HG02943 (cell line): ENCODE data around the gene PIPOX.
"Not testable (repeated sequence)": the region's sequence is repeated elsewhere in the genome, so short reads cannot be mapped to it uniquely, and the experiment has no call there.

Source experiments
- ATAC-seq: cut with Tn5 transposase; IDR thresholded peaks from one replicate; pipeline ENCODE4 v1.9.1; 2021; ENCODE audit warnings: mild to moderate bottlenecking, low read depth, moderate library complexity; ENCODE audit not compliant: unreplicated experiment

PIPOX gene

DNA sequence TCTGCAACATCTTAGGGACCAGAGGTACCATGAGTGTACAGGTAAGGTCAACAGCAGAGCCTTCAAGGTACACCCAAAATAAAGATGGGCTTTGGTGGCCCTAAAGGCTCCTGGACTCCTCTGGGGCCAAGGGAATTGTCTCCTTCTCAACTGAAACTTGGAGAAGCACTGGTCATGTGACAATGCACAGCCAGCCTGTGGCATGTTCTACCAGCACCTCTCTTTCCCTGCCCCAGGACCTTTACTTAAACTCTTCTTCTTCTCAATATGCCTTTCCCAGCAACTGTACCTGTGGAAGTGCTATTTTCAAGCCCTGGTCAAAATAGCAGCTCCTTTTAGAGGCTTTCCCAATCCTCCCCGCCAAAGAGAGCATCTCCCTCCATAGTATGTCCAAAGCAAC is 28.4 kb downstream of the PIPOX start:
- no peak for ATAC-seq

DNA sequence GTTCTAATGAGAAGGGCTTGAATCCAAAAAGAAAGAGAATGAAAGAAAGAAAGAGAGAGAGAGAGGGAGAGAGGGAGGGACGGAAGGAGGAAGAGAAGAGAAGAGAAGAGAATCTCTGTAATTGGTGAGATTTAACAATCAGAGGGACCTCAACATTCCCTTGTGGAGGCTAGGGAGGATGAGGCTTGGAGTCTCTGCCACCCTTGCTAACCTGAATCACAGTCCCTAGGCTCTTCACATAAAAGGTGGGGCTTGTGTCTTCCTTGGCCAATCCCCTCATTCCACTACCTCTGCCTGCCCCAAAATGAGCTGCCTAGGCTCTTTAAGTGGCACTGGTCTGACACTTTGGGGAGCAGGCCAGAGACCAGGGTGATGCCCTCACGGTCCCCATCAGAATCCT is 30.1 kb downstream of the PIPOX start:
- ATAC-seq, result no peak

DNA sequence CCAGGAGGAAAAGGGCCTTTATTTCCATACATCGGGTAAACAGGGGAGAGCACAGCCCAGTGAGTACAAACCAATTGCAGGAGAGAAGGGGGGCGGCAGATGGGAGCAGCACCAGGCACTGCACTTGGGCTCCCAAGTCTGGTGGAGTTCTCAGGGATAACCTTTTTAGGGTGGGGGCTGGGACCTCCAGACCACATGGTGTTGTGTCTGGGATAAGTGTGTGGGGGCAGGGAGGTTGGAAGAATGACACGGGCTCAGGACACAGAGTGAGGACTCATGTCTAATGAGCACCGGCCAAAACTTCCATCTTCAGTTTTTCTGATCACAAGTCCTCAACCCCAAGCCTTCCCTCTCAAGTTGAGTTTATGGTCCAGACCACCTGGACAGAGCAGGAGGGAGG is 30.6 kb downstream of the PIPOX start:
- ATAC-seq, result no peak

DNA sequence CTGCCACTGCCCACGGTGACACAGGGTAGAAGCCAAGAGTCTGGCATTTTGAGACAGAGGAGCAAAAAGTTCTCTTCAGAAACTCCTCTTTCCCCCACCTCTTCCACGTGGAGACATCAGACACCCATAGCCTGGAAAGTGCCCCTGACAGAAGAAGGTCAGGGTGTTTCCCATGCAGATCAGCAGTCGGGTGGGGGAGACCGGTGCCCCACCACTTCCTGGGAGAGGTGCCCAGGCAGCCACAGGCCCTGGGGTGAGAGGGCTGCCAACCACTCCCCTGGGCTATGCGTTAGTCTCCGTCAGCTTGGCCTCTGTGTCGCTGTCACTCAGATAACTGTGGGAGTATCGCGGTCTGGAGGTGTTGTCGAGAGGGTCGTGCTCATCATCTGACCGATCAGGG is 31.5 kb downstream of the PIPOX start:
- ATAC-seq, result no peak

DNA sequence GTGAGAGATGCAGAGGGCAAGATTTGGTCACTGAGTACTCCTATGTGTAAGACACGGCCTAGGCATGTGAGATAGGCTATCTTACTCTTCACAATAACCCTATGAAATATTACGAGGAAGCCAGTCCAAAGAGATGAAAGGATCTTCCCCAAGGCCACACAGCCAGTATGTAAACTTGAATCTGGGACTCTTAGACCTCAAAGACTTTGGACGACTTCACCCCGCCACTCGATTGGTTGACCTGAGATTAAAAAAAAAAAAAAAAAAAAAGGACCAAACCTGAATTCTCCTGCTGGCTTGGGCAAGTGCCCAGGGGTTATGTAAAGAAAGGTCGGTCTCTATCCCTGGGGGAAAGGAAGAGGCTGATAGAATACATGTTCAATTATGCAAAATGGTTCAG is 33.1 kb downstream of the PIPOX start:
- ATAC-seq, result no peak

DNA sequence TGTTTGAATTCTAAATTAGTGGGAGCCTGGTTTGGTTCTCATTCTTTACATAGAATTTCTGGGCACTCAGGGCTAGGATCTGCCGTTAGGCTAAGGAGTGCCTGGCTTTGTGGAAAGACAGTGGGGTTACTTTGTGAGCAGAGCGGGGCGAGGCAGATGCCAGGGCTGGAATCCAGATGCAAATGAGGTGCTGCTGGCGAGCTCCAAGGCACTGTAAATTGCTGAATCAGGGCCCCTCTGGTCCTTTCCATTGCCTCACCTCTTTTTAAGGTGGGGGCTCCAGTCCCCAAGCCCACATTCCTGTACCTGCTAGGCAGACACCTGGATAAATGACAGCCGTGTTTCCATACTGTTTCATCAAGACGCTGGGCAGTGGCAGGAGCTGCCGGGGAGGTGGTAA is 33.8 kb downstream of the PIPOX start:
- no peak for ATAC-seq

DNA sequence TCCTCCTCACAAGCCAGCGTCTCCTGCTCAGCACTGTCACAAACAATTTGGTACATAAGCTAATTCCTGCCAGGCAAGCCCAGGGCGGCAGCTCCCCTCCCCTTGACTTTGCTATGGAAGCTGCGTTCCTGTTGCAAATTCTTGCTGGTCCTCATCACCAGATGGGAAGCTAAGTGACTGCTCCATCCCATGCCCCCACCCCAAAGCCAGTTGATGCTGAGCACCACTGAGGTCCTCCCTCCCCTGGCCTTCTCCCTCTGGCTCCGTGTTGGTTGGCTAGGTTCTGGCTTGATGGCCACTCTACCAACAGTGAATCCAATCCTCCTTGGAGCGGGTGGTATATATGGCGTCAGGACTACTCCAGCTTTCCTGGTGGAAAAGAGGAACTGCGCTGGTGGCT is 34.4 kb downstream of the PIPOX start:
- ATAC-seq, result no peak

DNA sequence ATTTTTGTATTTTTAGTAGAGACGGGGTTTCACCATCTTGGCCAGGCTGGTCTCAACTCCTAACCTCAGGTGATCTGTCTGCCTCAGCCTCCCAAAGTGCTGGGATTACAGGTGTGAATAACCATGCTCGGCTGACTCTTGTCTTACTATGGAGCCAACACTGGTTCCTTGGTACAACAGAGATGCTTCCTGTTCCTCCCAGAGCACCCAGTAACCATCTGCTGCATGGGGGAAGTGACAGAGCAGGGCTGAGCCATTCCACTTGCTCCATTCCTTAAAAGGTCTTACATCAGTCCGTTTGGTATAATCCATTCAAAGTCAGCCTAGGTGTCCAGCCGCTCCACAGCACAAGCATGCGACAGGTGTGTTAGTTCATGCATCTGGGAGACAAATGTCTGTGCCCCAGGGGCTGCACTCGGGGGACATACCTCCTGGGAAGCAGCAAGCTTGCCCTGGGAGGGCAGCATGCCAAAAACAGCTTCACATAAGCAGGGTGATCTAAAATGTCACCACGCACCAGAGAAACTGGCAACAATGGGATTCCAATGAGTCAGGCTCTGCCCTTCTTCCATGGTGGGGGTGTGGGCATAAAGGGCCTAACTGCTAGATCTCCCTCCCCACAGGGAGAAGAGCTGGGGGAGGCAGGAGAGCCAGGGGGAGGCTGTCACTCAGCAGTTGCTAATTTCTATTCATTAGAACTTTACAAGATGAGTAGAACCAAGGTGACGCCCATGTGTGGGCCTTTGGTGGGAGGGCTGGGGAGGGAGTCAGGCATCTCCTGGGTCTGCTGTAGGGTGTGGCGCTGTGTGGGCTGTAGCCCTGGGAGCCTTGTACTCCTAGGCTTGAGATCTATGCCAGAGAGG is 35.5 kb downstream of the PIPOX start:
- ATAC-seq, result no peak

DNA sequence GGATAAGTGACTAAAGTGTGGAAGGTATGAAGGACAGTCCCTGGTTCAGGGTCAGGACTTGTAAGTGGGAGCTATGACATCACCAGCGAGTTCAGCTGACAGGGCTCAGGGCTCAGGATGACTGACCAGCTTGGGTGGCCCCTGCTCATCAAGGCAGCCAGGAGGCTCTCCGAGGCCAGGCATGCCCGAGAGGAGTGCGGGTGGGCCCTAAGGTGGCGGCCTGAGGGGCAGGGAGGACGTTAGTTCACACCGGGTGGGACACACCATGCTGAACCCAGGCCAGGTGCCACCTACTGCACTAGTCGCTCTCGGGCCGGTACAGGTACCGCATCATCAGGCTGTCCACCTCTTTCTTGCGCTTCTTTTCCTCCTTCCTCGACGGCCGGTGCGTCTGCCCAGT is 36.5 kb downstream of the PIPOX start:
- ATAC-seq, result no peak

DNA sequence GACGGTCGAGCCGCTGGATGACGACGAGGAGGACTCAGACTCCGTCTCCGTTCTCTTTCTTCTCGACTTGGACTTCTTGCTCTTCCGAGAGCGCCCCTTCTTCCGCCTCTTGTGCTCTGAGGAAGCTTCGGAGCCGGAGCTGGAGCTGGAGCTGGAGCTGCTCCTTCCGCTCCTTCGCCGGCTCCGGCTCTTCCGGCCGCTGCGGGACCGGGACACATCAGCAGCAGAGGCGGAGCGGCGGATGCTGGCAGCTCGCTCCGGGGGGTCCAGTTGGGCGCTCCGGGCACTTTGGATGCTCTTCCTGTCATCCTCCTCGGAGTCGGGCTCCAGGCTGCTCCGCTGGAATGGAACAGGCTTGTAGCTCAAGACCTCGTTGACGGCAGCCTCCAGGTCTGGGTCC is 36.9 kb downstream of the PIPOX start:
- no peak for ATAC-seq

DNA sequence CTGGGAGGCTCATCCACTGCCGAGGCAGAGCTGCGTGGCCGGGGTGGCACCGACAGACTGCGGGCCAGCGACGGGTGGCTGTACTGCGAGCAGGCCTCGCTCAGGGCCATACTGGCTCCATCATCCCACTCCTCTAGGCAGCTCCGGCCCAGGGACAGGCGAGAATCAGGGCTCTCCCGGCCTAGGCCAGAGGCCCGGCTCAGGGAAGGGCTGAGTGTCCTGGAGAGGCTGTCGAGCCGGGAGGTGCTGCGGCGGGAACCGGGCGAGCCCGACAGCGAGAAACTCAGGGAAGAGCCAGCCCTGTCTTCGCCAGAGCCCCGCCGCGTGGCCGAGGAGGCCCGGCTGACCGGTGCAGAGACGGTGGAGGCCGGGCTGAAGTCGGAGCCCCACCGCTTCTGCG is 37.4 kb downstream of the PIPOX start:
- ATAC-seq, result no peak

DNA sequence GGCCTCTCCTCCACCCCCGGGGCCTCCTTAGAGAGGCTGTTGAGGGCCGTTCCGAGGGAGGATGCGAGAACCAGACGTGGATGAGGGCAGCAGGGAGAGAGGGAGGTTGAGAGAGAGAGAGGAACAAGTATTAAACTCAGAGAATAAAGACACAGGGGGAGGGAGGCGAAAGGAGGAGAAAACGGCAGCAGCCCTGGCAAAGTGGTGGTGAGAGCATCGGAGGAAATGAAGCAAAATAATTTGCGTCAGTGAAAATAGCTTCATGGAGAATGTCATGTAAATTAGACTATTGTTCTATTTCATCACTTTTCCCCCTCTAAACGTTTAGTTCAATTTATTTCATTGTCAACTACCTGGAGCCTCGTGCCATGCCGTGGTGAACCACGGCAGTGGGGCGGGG is 38.0 kb downstream of the PIPOX start:
- no peak for ATAC-seq

DNA sequence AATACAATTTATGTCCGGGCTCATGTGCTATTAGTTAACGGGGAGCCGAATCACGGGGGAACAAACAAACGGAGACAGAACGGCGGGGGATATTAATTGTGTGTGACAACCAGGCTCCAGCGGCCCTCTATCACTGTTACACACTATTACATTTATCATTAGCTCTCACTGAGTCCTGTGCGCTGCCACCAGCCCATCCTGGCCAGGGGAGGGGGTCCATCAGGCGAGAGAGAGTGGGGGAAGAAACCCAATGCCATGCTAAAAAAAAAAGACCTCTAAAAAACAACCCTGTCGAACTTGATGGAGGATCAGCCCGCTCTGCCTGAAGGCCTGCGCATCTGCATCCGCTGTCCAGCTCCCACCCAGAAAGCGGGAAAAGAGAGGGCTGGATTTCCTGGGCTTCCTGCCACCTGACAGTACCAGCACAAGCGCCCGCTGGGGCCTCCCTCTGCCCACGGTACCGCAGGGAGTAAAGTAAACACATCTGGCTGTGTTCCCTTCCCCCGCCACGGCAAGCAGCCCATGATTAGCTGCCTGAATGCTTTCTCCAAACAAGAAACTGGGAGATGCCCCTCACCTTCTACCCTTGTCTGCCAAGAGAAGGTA is 41.7 kb downstream of the PIPOX start:
- ATAC-seq, result no peak

DNA sequence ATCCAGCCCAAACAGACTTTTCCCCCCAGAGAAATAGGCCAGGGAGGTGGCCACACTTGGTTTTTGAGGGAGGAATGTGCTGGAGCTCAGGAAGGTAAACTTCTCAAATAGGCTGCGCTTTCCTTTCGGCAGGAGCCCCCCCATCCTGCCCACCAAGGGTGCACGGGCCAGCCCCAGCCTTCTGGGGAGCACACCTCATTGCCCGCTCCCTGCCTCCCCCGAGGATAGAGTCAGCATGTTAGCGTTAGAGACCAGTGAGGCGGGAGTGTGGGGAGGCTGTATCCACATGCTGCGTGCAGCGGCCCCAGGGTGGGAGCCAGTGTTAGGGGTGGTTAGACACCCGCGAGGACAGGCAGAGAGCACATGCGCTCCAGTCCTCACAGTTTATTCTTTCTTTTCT is 42.3 kb downstream of the PIPOX start:
- ATAC-seq, result no peak

DNA sequence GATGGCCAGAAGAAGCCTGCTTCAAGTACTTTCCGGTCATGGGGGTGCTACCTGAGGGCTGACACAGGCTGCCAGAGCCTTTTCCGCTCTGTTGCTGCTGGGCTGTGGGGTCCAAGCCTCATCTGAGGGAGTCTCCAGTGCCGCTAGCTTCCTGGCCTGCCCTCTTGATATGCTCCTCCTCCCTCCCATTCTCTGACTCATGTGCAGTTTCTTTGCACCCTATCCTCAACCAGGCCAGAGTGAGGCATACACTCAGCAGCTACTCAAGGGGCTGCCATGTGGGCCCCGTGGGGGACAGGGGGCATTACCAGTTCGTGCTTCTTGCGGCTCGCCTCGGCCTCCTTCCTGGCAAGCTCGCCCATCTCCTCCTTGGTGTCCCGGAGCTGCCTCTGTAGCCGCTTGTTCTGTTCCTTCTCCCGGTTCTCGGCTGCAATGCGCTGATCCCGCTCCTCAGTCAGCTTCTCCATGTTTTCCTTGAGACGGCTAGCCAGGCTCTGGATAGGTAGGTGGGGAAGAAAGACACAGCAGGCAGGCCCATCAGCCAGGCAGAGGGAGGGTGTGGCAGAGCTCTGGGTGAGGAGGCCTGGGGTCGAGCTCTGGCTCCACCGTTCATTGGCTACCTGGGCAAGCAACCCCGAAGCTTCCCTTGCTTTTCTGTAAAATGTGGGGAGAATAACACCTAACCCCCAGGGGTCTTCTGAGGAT is 43.8 kb downstream of the PIPOX start:
- no peak for ATAC-seq

DNA sequence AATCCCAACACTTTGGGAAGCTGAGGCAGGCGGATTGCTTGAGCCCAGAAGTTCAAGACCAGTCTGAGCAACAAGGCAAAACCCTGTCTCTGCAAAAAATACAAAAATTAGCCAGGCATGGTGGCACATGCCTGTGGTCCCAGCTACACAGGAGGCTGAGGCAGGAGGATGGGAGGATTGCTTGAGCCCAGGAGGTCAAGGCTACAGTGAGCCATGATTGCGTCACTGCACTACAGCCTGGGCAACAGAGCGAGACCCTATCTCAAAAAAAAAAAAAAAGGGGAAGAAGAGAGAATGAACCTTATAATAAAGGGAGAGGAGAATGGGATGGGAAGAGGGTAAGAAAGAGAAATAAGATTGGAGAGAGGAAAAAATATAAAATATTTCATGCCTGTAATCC is 45.8 kb downstream of the PIPOX start:
- ATAC-seq, result not testable (repeated sequence)

DNA sequence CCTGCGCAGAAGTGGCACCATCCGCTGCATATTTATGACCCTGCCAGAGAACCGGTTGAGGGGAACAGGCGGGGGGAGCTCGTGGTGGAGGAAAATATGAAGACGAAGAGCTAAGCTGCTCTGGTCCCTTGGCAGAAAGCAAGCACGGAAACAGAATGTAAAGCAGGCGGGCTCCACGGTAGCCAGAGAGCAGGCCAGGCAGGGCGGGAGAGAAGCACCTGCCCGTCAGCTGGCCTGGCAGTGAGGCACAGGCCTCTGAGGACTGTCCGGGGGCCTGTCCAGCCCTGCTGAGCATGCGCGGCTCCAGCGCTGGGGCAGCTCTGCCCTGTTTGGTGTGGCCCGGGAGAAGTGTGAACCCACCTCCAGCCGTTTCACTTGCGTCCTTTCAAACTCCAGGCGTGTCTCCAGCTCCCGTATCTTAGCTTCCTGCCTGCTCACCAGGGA is 46.7 kb downstream of the PIPOX start:
- no peak for ATAC-seq

DNA sequence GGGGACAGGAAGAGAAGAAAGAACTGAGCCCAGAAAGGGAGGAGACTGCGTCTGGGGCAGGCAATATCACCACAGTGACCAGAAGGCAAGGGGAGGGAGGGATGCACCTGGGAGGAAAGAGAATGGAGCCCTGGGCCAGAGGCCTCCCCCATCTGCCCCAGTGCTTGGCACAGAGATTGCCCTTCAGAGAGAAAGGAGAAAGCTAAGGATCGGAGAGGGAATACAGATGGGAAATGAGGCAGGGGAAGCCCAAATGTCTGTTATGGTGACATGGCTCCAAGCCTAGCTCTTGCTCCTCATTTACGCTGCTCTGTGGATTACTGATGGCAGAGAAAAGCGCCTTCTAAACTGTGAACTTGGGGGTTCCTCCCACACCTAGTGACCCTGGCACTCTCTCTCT is 47.2 kb downstream of the PIPOX start:
- ATAC-seq, result no peak

DNA sequence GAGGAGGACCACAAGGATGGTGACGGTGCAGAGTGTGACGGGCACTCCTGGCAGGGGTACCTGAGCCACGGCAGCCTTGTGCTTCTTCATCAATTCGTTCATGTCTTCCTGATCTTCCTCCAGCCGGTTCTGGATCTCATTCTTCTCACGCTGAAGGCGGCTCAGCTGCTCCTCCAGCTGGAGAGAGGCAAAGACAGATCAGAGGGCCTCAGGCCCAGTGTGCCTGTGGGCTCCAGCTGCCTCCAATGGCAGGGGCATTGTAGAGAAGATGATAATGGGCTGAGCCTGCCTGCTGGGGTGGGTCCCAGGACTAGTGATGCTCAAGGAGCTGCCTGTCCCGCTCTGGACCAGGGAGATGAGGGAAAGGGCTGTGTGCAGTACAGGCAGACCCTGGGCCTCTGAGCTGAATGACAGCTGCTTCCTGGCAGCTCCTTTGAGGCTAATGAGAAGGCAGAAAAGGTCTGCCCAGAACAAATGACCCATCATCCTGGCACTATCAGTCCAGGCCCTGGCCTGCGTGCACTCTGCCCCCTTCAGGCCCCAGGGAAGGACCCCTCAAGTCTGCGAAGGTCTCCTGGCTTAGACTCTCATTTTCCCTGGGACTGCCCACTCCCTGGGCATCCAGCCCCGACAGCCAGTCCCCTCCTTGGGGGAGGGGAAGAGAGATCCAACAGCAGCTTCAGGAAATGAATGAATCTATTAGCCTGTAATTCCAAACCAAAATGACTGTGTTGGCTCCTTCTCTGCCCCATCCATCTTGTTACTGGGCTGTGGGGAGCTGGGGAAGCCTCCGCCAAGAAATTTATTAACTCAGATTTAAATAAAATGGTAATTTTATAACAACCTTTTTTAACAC is 48.0 kb downstream of the PIPOX start:
- no peak for ATAC-seq

DNA sequence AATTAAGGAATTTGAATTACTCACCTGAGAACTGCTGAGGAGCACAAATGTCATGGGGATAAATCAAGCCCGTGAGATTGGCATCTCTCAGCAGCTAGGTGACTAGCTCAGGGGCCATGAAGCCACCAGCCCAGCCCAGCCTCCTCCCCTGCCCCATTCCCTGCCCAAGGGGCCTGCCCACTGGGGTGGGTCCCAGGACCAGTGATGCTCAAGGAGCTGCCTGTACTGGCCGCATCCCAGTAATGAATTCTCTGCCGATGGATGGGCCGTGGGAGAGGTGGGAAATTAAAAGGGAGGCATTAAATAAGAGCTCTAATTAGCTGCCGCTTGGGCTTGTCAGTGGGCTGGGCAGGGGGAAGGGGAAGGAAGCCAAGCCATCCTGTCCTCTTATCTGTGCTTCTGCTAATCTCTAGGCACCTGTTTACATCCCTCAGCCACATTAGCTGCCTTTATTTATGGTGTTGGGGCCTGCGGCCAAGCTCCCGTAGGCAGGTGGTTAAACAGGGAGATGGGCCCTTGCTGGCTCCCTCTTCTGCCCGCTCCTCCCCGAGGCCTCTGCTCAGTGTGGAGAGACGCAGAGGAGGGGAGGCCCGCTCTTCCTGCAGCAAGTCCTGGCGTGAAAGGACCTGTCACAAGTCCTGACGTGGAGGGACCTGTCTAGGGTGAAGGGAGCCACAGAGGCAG is 48.8 kb downstream of the PIPOX start:
- ATAC-seq, result no peak
